Urinary bladder (tissue), 4 donors: Measurements from ENCODE around the gene ZMIZ2. TPM values are rescaled to one million over a fixed set of nuclear protein-coding genes. Genes with fewer than 3 reads are reported as not detected.
"Not testable (repeated sequence)": the region's sequence is repeated elsewhere in the genome, so short reads cannot be mapped to it uniquely, and the experiment has no call there.

Source experiments
- DNase-seq: peaks from one replicate; pipeline ENCODE4 v3.0.0-alpha.2; 2015; ENCODE audit errors: extremely low spot score
- H3K27ac ChIP-seq: one replicate; pipeline ENCODE4 v1.5.1; 2013; ENCODE audit warnings: low read depth, mild to moderate bottlenecking, moderate library complexity
- H3K36me3 ChIP-seq: one replicate; pipeline ENCODE4 v1.6.1; 2013; ENCODE audit warnings: mild to moderate bottlenecking, moderate library complexity; ENCODE audit not compliant: insufficient read depth
- H3K4me1 ChIP-seq: one replicate; pipeline ENCODE4 v1.6.1; 2013; ENCODE audit warnings: mild to moderate bottlenecking, moderate library complexity; ENCODE audit not compliant: insufficient read depth
- H3K4me3 ChIP-seq: one replicate; pipeline ENCODE4 v1.5.1; 2013; ENCODE audit warnings: low read depth, low read length
- WGBS: extraction: QIAGEN DNeasy Blood & Tissue Kit; methylation state at CpG from one replicate; pipeline ENCODE4 v1.1.7; 2013; 5-methylcytosine and 5-hydroxymethylcytosine counted together
- polyA plus RNA-seq: library from polyadenylated mRNA; stranded (reverse); fragments of 200-250 nt; gene quantifications from one replicate; pipeline ENCODE4 v1.2.3, GENCODE V29; 2013
- total RNA-seq: library from RNA; depleted of rRNA; stranded (reverse); fragments of >200 nt; gene quantifications from one replicate; pipeline ENCODE4 v1.2.3, GENCODE V29; 2014
- donor health status: healthy with polysubstance abuse.
- donor health status: healthy.

The ZMIZ2 gene
- total and polyA plus RNA-seq, 2 donors: 13.3 to 36.7 TPM

- WGBS: 80% methylated on average over 4 of the region's 4 CpGs
- no peak overlapping the region for H3K27ac ChIP-seq
- no peak overlapping the region for H3K4me3 ChIP-seq
- DNase-seq: no peak
- H3K36me3 ChIP-seq: peaks cover 6% of the 10 kb centered on the region
- no peaks in the 10 kb centered on the region for H3K4me1 ChIP-seq
Observed at GRCh38 chr7:44799939-44800338, 51.3 kb downstream of the ZMIZ2 start.

GRCh38 chr7:44801890-44802289 is 53.2 kb downstream of the ZMIZ2 start:
- 88% methylated on average over 5 of the region's 5 CpGs for WGBS
- Histone ChIP-seq H3K27ac (no peak overlapping the region), H3K4me1 (no peaks in the 10 kb centered on the region), H3K4me3 (no peak overlapping the region), H3K36me3 (peaks cover 8% of the 10 kb centered on the region)
- no peak for DNase-seq

GRCh38 chr7:44802418-44803025 is 53.9 kb downstream of the ZMIZ2 start:
- Histone ChIP-seq H3K36me3 (peaks cover 8% of the 10 kb centered on the region), H3K4me3 (no peak overlapping the region), H3K4me1 (no peaks in the 10 kb centered on the region), H3K27ac (no peak overlapping the region)
- no peak for DNase-seq
- 94% methylated on average over 5 of the region's 5 CpGs for WGBS

GRCh38 chr7:44803828-44804519 is 55.3 kb downstream of the ZMIZ2 start:
- WGBS: 91% methylated on average over 10 of the region's 10 CpGs
- not testable (repeated sequence) for H3K36me3 ChIP-seq, H3K4me1 ChIP-seq, H3K27ac ChIP-seq, DNase-seq, H3K4me3 ChIP-seq

- DNase-seq: no peak
- Histone ChIP-seq H3K36me3 (peaks cover 8% of the 10 kb centered on the region), H3K27ac (no peak overlapping the region), H3K4me3 (no peak overlapping the region), H3K4me1 (no peaks in the 10 kb centered on the region)
- WGBS: 95% methylated on average over 5 of the region's 5 CpGs
Observed at GRCh38 chr7:44805950-44806349, 57.3 kb downstream of the ZMIZ2 start.

GRCh38 chr7:44808914-44809393 is 60.3 kb downstream of the ZMIZ2 start:
- no peak overlapping the region for H3K27ac ChIP-seq
- peaks cover 2% of the 10 kb centered on the region for H3K36me3 ChIP-seq
- H3K4me3 ChIP-seq: no peak overlapping the region
- DNase-seq: no peak
- H3K4me1 ChIP-seq: no peaks in the 10 kb centered on the region
- WGBS: 82% methylated on average over 4 of the region's 4 CpGs

- Histone ChIP-seq H3K36me3 (no peaks in the 10 kb centered on the region), H3K4me1 (no peaks in the 10 kb centered on the region), H3K27ac (no peak overlapping the region), H3K4me3 (no peak overlapping the region)
- no peak for DNase-seq
Observed at GRCh38 chr7:44811093-44811492, 62.4 kb downstream of the ZMIZ2 start.

GRCh38 chr7:44811571-44811970 is 62.9 kb downstream of the ZMIZ2 start:
- no peak for DNase-seq
- H3K27ac ChIP-seq: no peak overlapping the region
- no peaks in the 10 kb centered on the region for H3K4me1 ChIP-seq
- 94% methylated on average over 6 of the region's 6 CpGs for WGBS
- H3K4me3 ChIP-seq: no peak overlapping the region
- H3K36me3 ChIP-seq: no peaks in the 10 kb centered on the region

- Histone ChIP-seq H3K36me3 (no peaks in the 10 kb centered on the region), H3K27ac (no peak overlapping the region), H3K4me3 (no peak overlapping the region), H3K4me1 (no peaks in the 10 kb centered on the region)
- no peak for DNase-seq
- WGBS: 91% methylated on average over 2 of the region's 2 CpGs
Observed at GRCh38 chr7:44814919-44815318, 66.3 kb downstream of the ZMIZ2 start.

GRCh38 chr7:44819292-44819691 is 70.6 kb downstream of the ZMIZ2 start:
- H3K27ac ChIP-seq: no peak overlapping the region
- no peaks in the 10 kb centered on the region for H3K4me1 ChIP-seq
- no peak overlapping the region for H3K4me3 ChIP-seq
- 69% methylated on average over 2 of the region's 2 CpGs for WGBS
- no peaks in the 10 kb centered on the region for H3K36me3 ChIP-seq
- DNase-seq: no peak

Other genes with a start within 250 kb of the ZMIZ2 start
- gene NPC1L1, start 207.5 kb upstream of the ZMIZ2 start, total RNA-seq: not detected
- gene NPC1L1, start 207.5 kb upstream of the ZMIZ2 start, polyA plus RNA-seq: 0.25 TPM
- 34.7 TPM for gene DDX56, start 174.9 kb upstream of the ZMIZ2 start, total RNA-seq
- 44.6 TPM for gene DDX56, start 174.9 kb upstream of the ZMIZ2 start, polyA plus RNA-seq
- gene TMED4, start 166.6 kb upstream of the ZMIZ2 start, total RNA-seq: 92.6 TPM
- 70.3 TPM for gene TMED4, start 166.6 kb upstream of the ZMIZ2 start, polyA plus RNA-seq
- 43.1 TPM for gene OGDH, start 142.2 kb upstream of the ZMIZ2 start, total RNA-seq
- 83.5 TPM for gene OGDH, start 142.2 kb upstream of the ZMIZ2 start, polyA plus RNA-seq
- gene PPIA, start 47.8 kb downstream of the ZMIZ2 start, total RNA-seq: 1,408 TPM
- gene PPIA, start 47.8 kb downstream of the ZMIZ2 start, polyA plus RNA-seq: 1,866 TPM
- 173 TPM for gene H2AZ2, start 99.2 kb downstream of the ZMIZ2 start, total RNA-seq
- 127 TPM for gene H2AZ2, start 99.2 kb downstream of the ZMIZ2 start, polyA plus RNA-seq
- 54.9 TPM for gene PURB, start 136.7 kb downstream of the ZMIZ2 start, total RNA-seq
- gene PURB, start 136.7 kb downstream of the ZMIZ2 start, polyA plus RNA-seq: 13.3 TPM
- 1.8 TPM for gene MYO1G, start 230.2 kb downstream of the ZMIZ2 start, total RNA-seq
- 3.6 TPM for gene MYO1G, start 230.2 kb downstream of the ZMIZ2 start, polyA plus RNA-seq